Activated CD4-positive, alpha-beta T cell treated with anti-CD3 and anti-CD28 coated beads, Interleukin-2, amount 10 ng/mL, durations not matched to agents 24 days and 14 days (primary cell): ENCODE measurements around the gene CNTNAP2. TPM values are rescaled to one million over a fixed set of nuclear protein-coding genes. Genes with fewer than 3 reads are reported as not detected.

Experiments used
- DNase-seq: peaks from one replicate; pipeline ENCODE4 v3.0.0; 2022
- H3K27ac Mint-ChIP-seq: one replicate; pipeline ENCODE4 v1.8.0; 2022; ENCODE audit warnings: mild to moderate bottlenecking, mixed read lengths
- H3K27me3 Mint-ChIP-seq: one replicate; pipeline ENCODE4 v1.8.0; 2022; ENCODE audit warnings: mixed read lengths
- H3K36me3 Mint-ChIP-seq: one replicate; pipeline ENCODE4 v1.8.0; 2022; ENCODE audit warnings: low read depth, mild to moderate bottlenecking, mixed read lengths
- H3K4me1 Mint-ChIP-seq: one replicate; pipeline ENCODE4 v1.8.0; 2021; ENCODE audit warnings: mixed read lengths
- H3K4me3 Mint-ChIP-seq: one replicate; pipeline ENCODE4 v1.8.0; 2022; ENCODE audit warnings: mild to moderate bottlenecking, moderate library complexity, mixed read lengths
- H3K9me3 Mint-ChIP-seq: one replicate; pipeline ENCODE4 v1.8.0; 2021; ENCODE audit warnings: mixed read lengths
- intact Hi-C: fragments of 100-400 bp; cut with micrococcal nuclease; formaldehyde crosslinking; loops from one replicate; pipeline ENCODE4 v1.15.1; 2023
- total RNA-seq: library from RNA; stranded (reverse); gene quantifications from 2 replicates; pipeline ENCODE4 v1.2.3, GENCODE V29; 2022

Gene CNTNAP2
- total RNA-seq, 1 donor from 2014 or later, result not detected

- Mint-ChIP-seq H3K9me3 (no peaks in the 10 kb centered on the region), H3K4me1 (no peaks in the 10 kb centered on the region), H3K27me3 (no peaks in the 10 kb centered on the region), H3K4me3 (no peak overlapping the region), H3K36me3 (no peaks in the 10 kb centered on the region), H3K27ac (no peak overlapping the region)
- intact Hi-C loops, result no loop called here
- no peak for DNase-seq
Observed at GRCh38 chr7:148155000-148155399, 2038.4 kb downstream of the CNTNAP2 start.

DNA sequence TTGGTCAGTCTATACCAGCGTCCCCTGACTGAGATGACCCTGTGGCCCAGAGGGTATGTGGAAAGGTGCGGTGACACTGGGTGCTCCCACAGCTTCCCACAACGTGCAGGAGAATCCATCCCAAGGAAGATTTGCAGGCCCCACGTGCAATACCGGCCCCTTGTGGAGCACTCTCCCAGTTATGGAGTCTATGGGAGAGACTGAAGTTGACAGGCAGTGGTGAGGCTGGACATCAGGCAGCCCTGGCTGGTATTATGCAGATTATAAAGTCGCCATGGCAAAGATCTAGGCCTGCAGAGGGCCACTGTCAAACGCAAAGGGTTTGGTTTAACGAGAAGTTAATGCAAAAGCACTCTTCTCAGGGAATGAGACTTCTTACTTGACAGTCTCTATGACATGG is 2039.2 kb downstream of the CNTNAP2 start:
- intact Hi-C loops, result no loop called here
- Mint-ChIP-seq H3K4me3 (no peak overlapping the region), H3K27me3 (no peaks in the 10 kb centered on the region), H3K27ac (no peak overlapping the region), H3K9me3 (no peaks in the 10 kb centered on the region), H3K4me1 (no peaks in the 10 kb centered on the region), H3K36me3 (no peaks in the 10 kb centered on the region)
- no peak for DNase-seq

DNA sequence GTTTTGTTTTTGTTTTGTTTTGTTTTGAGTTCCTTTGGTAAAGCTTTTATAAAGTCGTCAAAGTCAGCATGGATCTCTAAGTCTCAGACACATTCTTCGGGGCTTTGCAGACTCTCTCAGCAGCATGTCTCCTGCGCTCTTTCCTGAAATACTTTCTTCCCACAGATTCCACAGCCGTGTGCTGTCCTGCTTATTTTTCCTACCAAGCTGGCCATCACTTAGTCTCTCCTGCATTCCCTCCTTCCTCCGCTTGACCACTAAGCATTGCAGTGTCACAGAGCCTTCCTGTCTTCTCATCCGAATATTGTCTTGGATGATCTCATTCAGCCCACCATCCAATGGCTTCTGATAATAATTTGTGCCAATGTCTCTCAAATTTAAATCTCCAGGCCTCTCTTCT is 2039.6 kb downstream of the CNTNAP2 start:
- H3K9me3 Mint-ChIP-seq, result no peaks in the 10 kb centered on the region
- H3K27ac Mint-ChIP-seq, result no peak overlapping the region
- intact Hi-C loops, result no loop called here
- no peak for DNase-seq
- no peak overlapping the region for H3K4me3 Mint-ChIP-seq
- no peaks in the 10 kb centered on the region for H3K36me3 Mint-ChIP-seq
- H3K4me1 Mint-ChIP-seq, result no peaks in the 10 kb centered on the region
- no peaks in the 10 kb centered on the region for H3K27me3 Mint-ChIP-seq

GRCh38 chr7:148159331-148159730 is 2042.7 kb downstream of the CNTNAP2 start:
- intact Hi-C loops, result no loop called here
- H3K4me3 Mint-ChIP-seq, result no peak overlapping the region
- no peaks in the 10 kb centered on the region for H3K9me3 Mint-ChIP-seq
- no peaks in the 10 kb centered on the region for H3K27me3 Mint-ChIP-seq
- H3K36me3 Mint-ChIP-seq, result no peaks in the 10 kb centered on the region
- no peaks in the 10 kb centered on the region for H3K4me1 Mint-ChIP-seq
- no peak overlapping the region for H3K27ac Mint-ChIP-seq
- no peak for DNase-seq

DNA sequence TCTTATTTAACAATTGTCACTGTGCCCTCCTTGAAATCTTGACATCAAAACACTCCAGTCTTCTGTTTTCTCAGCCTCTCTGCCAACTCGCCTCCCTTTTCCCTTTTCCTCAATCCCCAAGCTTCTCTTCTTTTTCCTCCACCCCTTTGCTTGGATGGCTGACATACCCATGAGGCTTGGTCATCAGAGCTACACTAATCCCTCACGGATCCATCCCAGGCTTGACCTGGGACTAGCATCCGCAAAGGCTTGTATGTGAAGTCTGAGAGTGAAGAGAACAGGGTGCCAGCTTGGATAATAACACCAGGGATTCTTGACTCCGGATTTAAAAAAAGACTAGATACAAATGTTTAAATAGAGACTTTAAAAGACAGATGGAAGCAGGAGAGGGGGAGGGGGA is 2045.2 kb downstream of the CNTNAP2 start:
- H3K27me3 Mint-ChIP-seq, result no peaks in the 10 kb centered on the region
- DNase-seq, result no peak
- H3K4me1 Mint-ChIP-seq, result no peaks in the 10 kb centered on the region
- H3K36me3 Mint-ChIP-seq, result no peaks in the 10 kb centered on the region
- intact Hi-C loops, result no loop called here
- no peak overlapping the region for H3K27ac Mint-ChIP-seq
- no peak overlapping the region for H3K4me3 Mint-ChIP-seq
- H3K9me3 Mint-ChIP-seq, result no peaks in the 10 kb centered on the region

GRCh38 chr7:148162808-148163207 is 2046.2 kb downstream of the CNTNAP2 start:
- Mint-ChIP-seq H3K4me1 (no peaks in the 10 kb centered on the region), H3K4me3 (no peak overlapping the region), H3K27me3 (no peaks in the 10 kb centered on the region), H3K9me3 (no peaks in the 10 kb centered on the region), H3K27ac (no peak overlapping the region), H3K36me3 (no peaks in the 10 kb centered on the region)
- no peak for DNase-seq
- intact Hi-C loops, result no loop called here

DNA sequence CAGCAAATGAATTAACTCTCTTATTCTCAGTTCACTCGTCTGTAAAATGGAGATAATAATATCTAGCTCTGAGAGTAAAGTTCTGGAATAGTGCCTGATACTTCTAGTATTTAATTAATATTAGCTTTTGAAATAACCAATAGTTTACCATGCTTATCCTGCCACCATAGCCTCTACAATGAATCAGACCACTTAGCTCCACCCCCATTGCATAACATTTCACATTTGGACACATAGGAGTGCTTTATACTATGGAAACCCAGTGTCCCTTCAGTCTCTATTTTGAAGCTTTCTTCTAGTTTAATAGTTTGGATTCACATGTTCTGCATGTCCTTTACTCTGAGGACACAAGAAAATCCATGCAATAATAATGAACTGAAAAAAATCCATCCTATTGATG is 2046.6 kb downstream of the CNTNAP2 start:
- intact Hi-C loops, result no loop called here
- Mint-ChIP-seq H3K9me3 (no peaks in the 10 kb centered on the region), H3K4me3 (no peak overlapping the region), H3K27ac (no peak overlapping the region), H3K4me1 (no peaks in the 10 kb centered on the region), H3K36me3 (no peaks in the 10 kb centered on the region), H3K27me3 (no peaks in the 10 kb centered on the region)
- DNase-seq, result no peak

DNA sequence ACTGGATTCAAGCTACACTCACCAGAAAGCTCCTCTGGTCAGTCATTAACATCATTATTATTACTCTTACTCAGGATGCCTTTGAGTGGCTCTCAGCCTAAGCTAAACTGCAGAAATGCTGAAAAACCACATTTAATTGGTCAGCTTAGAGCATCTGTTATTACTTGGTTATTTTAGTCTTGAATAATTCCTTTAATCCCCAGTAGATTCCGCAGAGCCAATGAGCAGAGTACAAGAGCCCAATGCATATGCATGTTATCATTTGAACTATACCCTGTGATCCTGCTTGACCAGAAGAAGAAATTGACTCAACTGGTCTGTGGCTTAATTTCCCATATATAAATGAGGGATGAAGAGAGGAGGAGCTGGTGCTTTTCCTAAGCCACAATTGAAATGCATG is 2056.3 kb downstream of the CNTNAP2 start:
- Mint-ChIP-seq H3K27me3 (no peaks in the 10 kb centered on the region), H3K4me3 (no peak overlapping the region), H3K36me3 (no peaks in the 10 kb centered on the region), H3K4me1 (no peaks in the 10 kb centered on the region), H3K9me3 (no peaks in the 10 kb centered on the region), H3K27ac (no peak overlapping the region)
- DNase-seq, result no peak
- intact Hi-C loops, result no loop called here

- no peak overlapping the region for H3K4me3 Mint-ChIP-seq
- no peaks in the 10 kb centered on the region for H3K27me3 Mint-ChIP-seq
- no peaks in the 10 kb centered on the region for H3K4me1 Mint-ChIP-seq
- no peak for DNase-seq
- H3K36me3 Mint-ChIP-seq, result no peaks in the 10 kb centered on the region
- H3K9me3 Mint-ChIP-seq, result no peaks in the 10 kb centered on the region
- no peak overlapping the region for H3K27ac Mint-ChIP-seq
- intact Hi-C loops, result no loop called here
Observed at GRCh38 chr7:148173369-148173768, 2056.8 kb downstream of the CNTNAP2 start.

DNA sequence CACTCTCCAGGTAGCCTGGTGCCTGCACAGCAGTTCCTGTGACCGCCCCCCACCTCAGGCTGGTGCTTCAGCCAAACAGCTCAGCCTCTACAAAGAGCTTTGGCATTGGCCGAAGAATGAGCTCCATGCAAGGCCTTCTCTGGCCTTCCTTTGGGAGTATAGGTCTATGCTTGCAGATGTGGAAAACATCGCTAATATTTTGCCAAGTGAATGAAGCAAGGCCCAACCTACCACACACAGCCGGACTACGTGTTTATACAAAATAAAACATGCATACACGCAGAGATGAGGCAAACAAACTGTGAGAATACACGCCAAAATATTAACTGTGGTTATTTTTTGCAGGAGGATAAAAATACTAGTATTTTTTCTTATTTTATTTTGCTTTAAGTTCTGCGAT is 2057.8 kb downstream of the CNTNAP2 start:
- Mint-ChIP-seq H3K4me1 (no peaks in the 10 kb centered on the region), H3K36me3 (no peaks in the 10 kb centered on the region), H3K27ac (no peak overlapping the region), H3K9me3 (no peaks in the 10 kb centered on the region), H3K4me3 (no peak overlapping the region), H3K27me3 (no peaks in the 10 kb centered on the region)
- DNase-seq, result no peak
- intact Hi-C loops, result no loop called here

GRCh38 chr7:148175512-148175911 is 2058.9 kb downstream of the CNTNAP2 start:
- Mint-ChIP-seq H3K27ac (no peak overlapping the region), H3K9me3 (no peaks in the 10 kb centered on the region), H3K4me1 (no peaks in the 10 kb centered on the region), H3K36me3 (no peaks in the 10 kb centered on the region), H3K27me3 (no peaks in the 10 kb centered on the region), H3K4me3 (no peak overlapping the region)
- DNase-seq, result no peak
- intact Hi-C loops, result no loop called here

- DNase-seq, result no peak
- H3K36me3 Mint-ChIP-seq, result no peaks in the 10 kb centered on the region
- no peaks in the 10 kb centered on the region for H3K27me3 Mint-ChIP-seq
- no peak overlapping the region for H3K4me3 Mint-ChIP-seq
- no peaks in the 10 kb centered on the region for H3K4me1 Mint-ChIP-seq
- no peaks in the 10 kb centered on the region for H3K9me3 Mint-ChIP-seq
- intact Hi-C loops, result no loop called here
- H3K27ac Mint-ChIP-seq, result no peak overlapping the region
Observed at GRCh38 chr7:148177972-148178371, 2061.4 kb downstream of the CNTNAP2 start.

- intact Hi-C loops, result no loop called here
- Mint-ChIP-seq H3K27ac (no peak overlapping the region), H3K27me3 (peaks cover 2% of the 10 kb centered on the region), H3K36me3 (no peaks in the 10 kb centered on the region), H3K9me3 (no peaks in the 10 kb centered on the region), H3K4me3 (no peak overlapping the region), H3K4me1 (no peaks in the 10 kb centered on the region)
- no peak for DNase-seq
Observed at GRCh38 chr7:148180075-148180474, 2063.5 kb downstream of the CNTNAP2 start.

DNA sequence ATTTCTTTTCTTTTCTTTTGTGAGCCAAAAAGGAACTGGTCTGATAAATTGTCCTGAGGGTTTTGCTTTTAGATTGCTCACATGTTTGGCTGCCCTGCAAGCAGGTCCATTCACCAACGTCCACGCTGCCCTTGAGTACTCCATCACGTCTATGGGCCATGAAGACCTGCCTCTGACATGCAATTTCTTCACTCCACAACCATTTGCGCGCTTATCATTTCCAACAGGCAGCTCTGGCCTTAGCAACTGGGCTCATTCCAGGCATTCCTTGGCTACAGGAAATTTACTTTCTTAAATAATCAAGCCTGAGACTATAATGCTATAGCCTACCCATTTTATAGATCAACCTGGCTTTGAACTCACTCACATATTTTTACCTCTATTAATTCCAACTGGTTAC is 2065.7 kb downstream of the CNTNAP2 start:
- Mint-ChIP-seq H3K36me3 (no peaks in the 10 kb centered on the region), H3K4me1 (no peaks in the 10 kb centered on the region), H3K27me3 (peaks cover 2% of the 10 kb centered on the region), H3K4me3 (no peak overlapping the region), H3K9me3 (no peaks in the 10 kb centered on the region), H3K27ac (no peak overlapping the region)
- intact Hi-C loops, result no loop called here
- DNase-seq, result no peak

DNA sequence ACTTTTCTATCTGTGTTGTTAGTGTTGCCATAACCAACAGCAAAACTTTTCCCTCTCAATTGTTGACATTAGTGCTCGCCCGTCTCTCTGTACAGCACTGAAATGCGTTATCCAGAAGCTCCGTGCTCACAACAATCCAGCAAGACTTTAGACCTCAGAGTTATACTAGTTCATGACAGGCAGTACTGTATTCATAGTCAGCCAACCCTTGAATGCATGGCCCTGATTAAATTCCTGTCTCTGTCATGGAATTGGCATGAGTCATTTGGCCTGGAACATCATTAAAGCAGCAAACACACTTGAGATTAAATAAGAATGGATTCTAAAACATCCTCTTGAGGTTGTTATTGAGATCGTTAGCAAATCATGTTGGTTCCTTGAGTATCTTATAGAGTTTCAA is 2068.4 kb downstream of the CNTNAP2 start:
- no peak overlapping the region for H3K27ac Mint-ChIP-seq
- H3K4me1 Mint-ChIP-seq, result no peaks in the 10 kb centered on the region
- intact Hi-C loops, result no loop called here
- no peaks in the 10 kb centered on the region for H3K9me3 Mint-ChIP-seq
- DNase-seq, result no peak
- H3K4me3 Mint-ChIP-seq, result no peak overlapping the region
- H3K36me3 Mint-ChIP-seq, result no peaks in the 10 kb centered on the region
- peaks cover 2% of the 10 kb centered on the region for H3K27me3 Mint-ChIP-seq
